Vagina (tissue), 2 donors: Measurements from ENCODE around the gene EEF1G.
"Not testable (repeated sequence)": the region's sequence is repeated elsewhere in the genome, so short reads cannot be mapped to it uniquely, and the experiment has no call there.

Experiments used
- POLR2AphosphoS5 ChIP-seq, 2 donors: sonication (generic); formaldehyde crosslinking; IDR thresholded peaks; one replicate each; pipeline ENCODE4 v1.9.0; 2017; ENCODE audit warnings: antibody characterized with exemption in 2 of 2, mild to moderate bottlenecking in 2 of 2, low read depth in 1 of 2; ENCODE audit not compliant: insufficient read depth in 1 of 2
- TF ChIP-seq, protein P1 (sequence below), 3 experiments: fragments of 450-650 bp in 2 of 3; fragments of 200-600 bp in 1 of 3; sonication (generic) in 1 of 3; IDR thresholded peaks; one replicate each; pipeline ENCODE4 v1.5.1; 2017 to 2019; ENCODE audit warnings: antibody characterized with exemption in 3 of 3, mild to moderate bottlenecking in 2 of 3, moderate library complexity in 2 of 3

DNA sequence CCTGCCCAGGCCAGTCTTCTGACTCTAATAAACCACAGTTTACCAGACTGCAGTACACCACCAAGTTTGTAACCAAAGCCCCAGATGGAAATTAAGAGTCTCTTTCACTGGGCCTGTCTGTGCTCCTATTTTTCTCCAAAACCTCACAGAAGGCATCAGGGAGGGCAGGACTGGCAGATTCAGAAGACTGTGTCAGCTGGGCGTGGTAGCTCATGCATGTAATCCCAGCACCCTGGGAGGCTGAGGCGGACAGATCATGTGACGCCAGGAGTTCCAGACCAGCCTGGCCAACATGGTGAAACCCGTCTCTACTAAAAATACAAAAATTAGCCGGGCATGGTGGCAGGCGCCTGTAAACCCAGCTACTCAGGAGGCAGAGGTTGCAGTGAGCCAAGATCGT lies 11.7 kb upstream of the EEF1G start:
- TF ChIP-seq, protein P1, sequence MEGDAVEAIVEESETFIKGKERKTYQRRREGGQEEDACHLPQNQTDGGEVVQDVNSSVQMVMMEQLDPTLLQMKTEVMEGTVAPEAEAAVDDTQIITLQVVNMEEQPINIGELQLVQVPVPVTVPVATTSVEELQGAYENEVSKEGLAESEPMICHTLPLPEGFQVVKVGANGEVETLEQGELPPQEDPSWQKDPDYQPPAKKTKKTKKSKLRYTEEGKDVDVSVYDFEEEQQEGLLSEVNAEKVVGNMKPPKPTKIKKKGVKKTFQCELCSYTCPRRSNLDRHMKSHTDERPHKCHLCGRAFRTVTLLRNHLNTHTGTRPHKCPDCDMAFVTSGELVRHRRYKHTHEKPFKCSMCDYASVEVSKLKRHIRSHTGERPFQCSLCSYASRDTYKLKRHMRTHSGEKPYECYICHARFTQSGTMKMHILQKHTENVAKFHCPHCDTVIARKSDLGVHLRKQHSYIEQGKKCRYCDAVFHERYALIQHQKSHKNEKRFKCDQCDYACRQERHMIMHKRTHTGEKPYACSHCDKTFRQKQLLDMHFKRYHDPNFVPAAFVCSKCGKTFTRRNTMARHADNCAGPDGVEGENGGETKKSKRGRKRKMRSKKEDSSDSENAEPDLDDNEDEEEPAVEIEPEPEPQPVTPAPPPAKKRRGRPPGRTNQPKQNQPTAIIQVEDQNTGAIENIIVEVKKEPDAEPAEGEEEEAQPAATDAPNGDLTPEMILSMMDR (IDR thresholded peaks at IDR 0.05) = not testable (repeated sequence)
- TF ChIP-seq POLR2AphosphoS5 (IDR thresholded peaks at IDR 0.05; ENCODE audit: insufficient read depth in 1 of 2, low read depth in 1 of 2) = not testable (repeated sequence)
